HFFc6 (cell line): ENCODE measurements around the gene JADE1. TPM values are rescaled to one million over a fixed set of nuclear protein-coding genes. Genes with fewer than 3 reads are reported as not detected.

Source experiments
- DNase-seq: peaks from one replicate; pipeline ENCODE4 v3.0.0-alpha.2; 2018
- H3K27ac Mint-ChIP-seq: 2 replicates; pipeline ENCODE4 v1.8.0; 2020; ENCODE audit warnings: mild to moderate bottlenecking, mixed read lengths
- H3K27me3 Mint-ChIP-seq: 2 replicates; pipeline ENCODE4 v1.8.0; 2021; ENCODE audit warnings: mild to moderate bottlenecking, moderate library complexity, mixed read lengths; ENCODE audit not compliant: insufficient read depth
- H3K36me3 Mint-ChIP-seq: 2 replicates; pipeline ENCODE4 v1.8.0; 2021; ENCODE audit warnings: low read depth, mixed read lengths
- H3K4me1 Mint-ChIP-seq: 2 replicates; pipeline ENCODE4 v1.8.0; 2020; ENCODE audit warnings: low read depth, mixed read lengths
- H3K4me3 Mint-ChIP-seq: 2 replicates; pipeline ENCODE4 v1.8.0; 2020; ENCODE audit warnings: mild to moderate bottlenecking, moderate library complexity, mixed read lengths
- H3K9me3 Mint-ChIP-seq: 2 replicates; pipeline ENCODE4 v1.8.0; 2020; ENCODE audit warnings: mild to moderate bottlenecking, mixed read lengths
- CTCF ChIP-seq: fragments of 200-600 bp; sonication (generic); IDR thresholded peaks from 2 replicates; pipeline ENCODE4 v1.5.0; 2021; ENCODE audit warnings: antibody characterized with exemption, mild to moderate bottlenecking
- total RNA-seq, 6 experiments: library from RNA; stranded (reverse); fragmentation: NEBNext Ultra II Directional; extraction: Animal tissue kit (Norgen Biotek cat#: 25700); gene quantifications; 2 replicates in 1 of 6; 3 replicates in 5 of 6; pipeline ENCODE4 v1.2.3, GENCODE V29; 2021

Gene JADE1
- total RNA-seq, 6 experiments from 2014 or later = 23.2 to 32.4 (median 26.6) TPM

- peak overlapping the region; percentile 32; the same call in 1 of the 2 replicates for H3K27ac Mint-ChIP-seq
- no peak for TF ChIP-seq CTCF
Observed at GRCh38 chr4:128862608-128863311, 53.3 kb downstream of the JADE1 start.

GRCh38 chr4:128863312-128864075, 54.0 kb downstream of the JADE1 start:
- peak; percentile 62 for DNase-seq
- no peaks in the 10 kb centered on the region for H3K9me3 Mint-ChIP-seq
- no peaks in the 10 kb centered on the region; the same call in 1 of the 2 replicates for H3K27me3 Mint-ChIP-seq
- H3K36me3 Mint-ChIP-seq = peaks cover 62% of the 10 kb centered on the region
- no peak overlapping the region for H3K4me3 Mint-ChIP-seq
- H3K27ac Mint-ChIP-seq = peak overlapping the region; percentile 32
- TF ChIP-seq CTCF = peak; percentile 97
- H3K4me1 Mint-ChIP-seq = peaks cover 53% of the 10 kb centered on the region

More at GRCh38 chr4:128862608-128863311, 53.3 kb downstream of the JADE1 start:
- Mint-ChIP-seq H3K27me3 (no peaks in the 10 kb centered on the region; the same call in 1 of the 2 replicates), H3K36me3 (peaks cover 65% of the 10 kb centered on the region), H3K4me3 (no peak overlapping the region), H3K9me3 (no peaks in the 10 kb centered on the region), H3K4me1 (peaks cover 57% of the 10 kb centered on the region)
- DNase-seq = no peak

- H3K4me3 Mint-ChIP-seq = no peak overlapping the region
- no peaks in the 10 kb centered on the region; the same call in 1 of the 2 replicates for H3K27me3 Mint-ChIP-seq
- peaks cover 54% of the 10 kb centered on the region for H3K4me1 Mint-ChIP-seq
- no peaks in the 10 kb centered on the region for H3K9me3 Mint-ChIP-seq
- no peak for DNase-seq
- peaks cover 66% of the 10 kb centered on the region for H3K36me3 Mint-ChIP-seq
- no peak for TF ChIP-seq CTCF
- no peak overlapping the region; the same call in 1 of the 2 replicates for H3K27ac Mint-ChIP-seq
Observed at GRCh38 chr4:128865132-128865531, 55.6 kb downstream of the JADE1 start.

GRCh38 chr4:128866269-128866668, 56.8 kb downstream of the JADE1 start:
- Mint-ChIP-seq H3K36me3 (peaks cover 68% of the 10 kb centered on the region), H3K27me3 (peaks cover 3% of the 10 kb centered on the region), H3K9me3 (no peaks in the 10 kb centered on the region), H3K27ac (no peak overlapping the region), H3K4me3 (no peak overlapping the region), H3K4me1 (peaks cover 56% of the 10 kb centered on the region)
- no peak for DNase-seq
- no peak for TF ChIP-seq CTCF

GRCh38 chr4:128866691-128867090, 57.2 kb downstream of the JADE1 start:
- Mint-ChIP-seq H3K4me1 (peaks cover 60% of the 10 kb centered on the region), H3K27me3 (peaks cover 3% of the 10 kb centered on the region), H3K36me3 (peaks cover 69% of the 10 kb centered on the region), H3K9me3 (no peaks in the 10 kb centered on the region), H3K27ac (no peak overlapping the region), H3K4me3 (no peak overlapping the region)
- TF ChIP-seq CTCF = no peak
- no peak for DNase-seq
